Measurements from ENCODE around the gene FBXO9. TPM values are rescaled to one million over a fixed set of nuclear protein-coding genes. Genes with fewer than 3 reads are reported as not detected.

FBXO9 gene
- total RNA-seq (2014; rRNA removed; shearing (Covaris generic)) = 23.7 and 27.4 TPM in 2 replicates

DNA sequence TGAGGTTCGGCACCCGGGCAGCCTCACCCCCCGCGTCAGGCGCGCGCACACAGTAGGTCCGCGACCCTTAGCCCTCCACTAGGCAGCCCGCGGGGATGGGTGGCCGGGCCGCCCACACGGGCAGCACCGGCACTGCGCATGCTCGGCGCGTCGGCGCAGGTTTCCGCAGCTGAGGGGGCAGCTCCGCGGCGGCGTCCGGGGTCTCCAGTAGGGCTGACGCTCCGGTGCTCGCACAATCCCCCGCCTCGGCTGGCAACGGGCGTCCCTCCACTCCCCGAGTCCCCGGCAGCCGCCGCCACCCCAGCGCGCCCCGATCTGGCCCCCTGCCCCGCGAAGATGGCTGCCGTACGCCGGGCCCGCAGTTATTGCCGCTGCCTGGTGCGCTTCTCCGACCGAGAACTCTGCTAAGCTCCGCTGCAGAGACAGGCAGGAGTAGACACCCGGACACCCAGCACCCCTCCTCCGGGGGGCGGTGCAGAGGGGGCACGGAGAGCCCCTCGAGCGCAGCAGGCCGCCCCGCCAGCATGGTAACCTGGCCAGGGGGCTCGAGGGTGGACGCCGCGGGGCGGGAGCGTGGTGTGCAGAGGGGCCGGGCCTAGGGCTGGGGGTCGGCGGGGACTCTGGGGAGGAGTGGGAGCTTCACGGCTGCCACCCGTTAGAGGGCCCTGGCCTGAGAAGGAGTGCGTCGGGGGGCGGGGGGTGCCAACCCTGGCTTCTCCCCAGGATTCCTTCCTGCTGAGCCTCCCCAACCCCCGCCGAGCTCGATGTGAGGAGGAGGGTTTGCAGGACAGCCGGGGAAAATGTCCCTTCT, at the start of gene FBXO9:
TSS of gene FBXO9 (plus strand) at position 139 of the 811 bp plus-strand sequence. CDS start at position 525, 386 bp downstream.
- peak; percentile 58 to 68 for DNase-seq
- Histone ChIP-seq H3K4me1 (no peaks in the 10 kb centered on the region), H3K4me3 (peak within 1 kb of the TSS; percentile 77), H3K9me3 (replicated peaks) (no peaks in the 10 kb centered on the region), H3K36me3 (no peaks in the 10 kb centered on the region), H3K27ac (peak within 1 kb of the TSS; percentile 56), H3K27me3 (no peaks in the 10 kb centered on the region)

- Histone ChIP-seq H3K4me3 (no peak overlapping the region), H3K36me3 (no peaks in the 10 kb centered on the region), H3K4me1 (no peaks in the 10 kb centered on the region), H3K9me3 (replicated peaks) (no peaks in the 10 kb centered on the region), H3K27ac (no peak overlapping the region), H3K27me3 (no peaks in the 10 kb centered on the region)
- no peak for DNase-seq
These were observed 49.7 kb upstream of the FBXO9 start for GRCh38 chr6:53015486-53015885.

GRCh38 chr6:53018446-53018845, 46.8 kb upstream of the FBXO9 start:
- H3K4me3 ChIP-seq = no peak overlapping the region
- no peaks in the 10 kb centered on the region for H3K27me3 ChIP-seq
- DNase-seq = no peak
- H3K4me1 ChIP-seq = no peaks in the 10 kb centered on the region
- H3K9me3 ChIP-seq (replicated peaks) = no peaks in the 10 kb centered on the region
- H3K27ac ChIP-seq = no peak overlapping the region
- H3K36me3 ChIP-seq = no peaks in the 10 kb centered on the region

DNA sequence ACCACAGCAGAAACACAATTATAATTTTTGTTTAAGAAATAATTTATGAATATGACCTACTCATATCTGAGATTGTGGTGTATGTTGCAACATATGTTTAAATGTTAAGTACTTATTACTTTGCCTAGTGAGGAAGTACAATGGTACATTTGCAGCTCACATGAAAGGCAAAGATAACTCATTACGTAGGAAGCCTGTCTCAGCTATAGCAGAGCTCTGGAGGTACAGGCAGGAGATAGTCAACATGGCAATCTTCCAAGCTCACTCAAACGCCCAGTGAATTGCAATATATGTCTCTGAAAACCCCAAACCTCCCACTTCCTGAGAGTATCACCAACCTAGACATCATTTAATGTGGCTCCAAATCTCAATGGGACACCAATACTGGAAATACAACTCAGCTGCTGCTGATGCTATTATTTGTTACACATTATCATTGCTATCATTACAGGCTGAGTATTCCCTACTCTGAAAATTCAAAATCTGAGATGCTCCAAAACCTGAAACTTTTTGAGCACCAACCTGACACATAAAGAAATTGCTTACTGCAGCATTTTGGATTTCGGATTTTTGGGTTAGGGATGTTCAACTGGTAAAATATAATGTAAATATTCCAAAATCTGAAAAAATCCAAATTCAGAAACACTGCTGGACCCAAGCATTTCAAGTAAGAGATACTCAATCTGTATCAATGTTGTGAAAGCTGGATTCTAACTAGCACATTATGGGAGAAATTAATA, 45.0 kb upstream of the FBXO9 start:
- H3K27ac ChIP-seq = no peak overlapping the region

GRCh38 chr6:53023323-53023722, 41.9 kb upstream of the FBXO9 start:
- H3K9me3 ChIP-seq (replicated peaks) = no peaks in the 10 kb centered on the region
- no peaks in the 10 kb centered on the region for H3K36me3 ChIP-seq
- H3K4me1 ChIP-seq = no peaks in the 10 kb centered on the region
- H3K27me3 ChIP-seq = no peaks in the 10 kb centered on the region
- H3K4me3 ChIP-seq = no peak overlapping the region
- no peak for DNase-seq
- H3K27ac ChIP-seq = no peak overlapping the region

More for the DNA sequence above, 45.0 kb upstream of the FBXO9 start:
- Histone ChIP-seq H3K4me3 (no peak overlapping the region), H3K36me3 (no peaks in the 10 kb centered on the region), H3K4me1 (no peaks in the 10 kb centered on the region), H3K9me3 (replicated peaks) (no peaks in the 10 kb centered on the region), H3K27me3 (no peaks in the 10 kb centered on the region)
- no peak for DNase-seq

DNA sequence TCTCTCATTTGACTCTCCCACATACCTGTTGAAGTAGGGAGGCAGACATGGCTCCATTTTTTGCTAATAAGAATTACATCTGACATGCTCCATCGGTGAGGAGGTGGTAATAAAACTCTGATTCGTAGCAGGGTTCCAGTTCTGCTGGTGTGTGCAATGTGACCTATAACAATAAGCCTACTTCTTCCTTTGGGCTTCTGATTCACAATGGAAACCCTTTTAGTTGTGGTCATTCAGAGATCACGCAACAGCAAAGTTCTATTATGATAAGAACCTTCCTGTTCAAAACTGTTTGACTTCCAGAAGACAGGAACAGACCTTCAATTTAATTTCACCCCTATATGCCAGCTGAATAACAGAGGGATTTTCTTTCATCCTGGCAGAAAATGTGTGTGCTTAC, 38.7 kb upstream of the FBXO9 start:
- Histone ChIP-seq H3K4me1 (no peaks in the 10 kb centered on the region), H3K36me3 (no peaks in the 10 kb centered on the region; the same call in 1 of the 2 replicates), H3K27me3 (no peaks in the 10 kb centered on the region), H3K4me3 (no peak overlapping the region), H3K27ac (no peak overlapping the region), H3K9me3 (replicated peaks) (no peaks in the 10 kb centered on the region)
- no peak for DNase-seq

- no peaks in the 10 kb centered on the region for H3K27me3 ChIP-seq
- H3K27ac ChIP-seq = no peak overlapping the region
- DNase-seq = no peak
- no peaks in the 10 kb centered on the region for H3K4me1 ChIP-seq
- H3K4me3 ChIP-seq = no peak overlapping the region
- H3K9me3 ChIP-seq (replicated peaks) = no peaks in the 10 kb centered on the region
- H3K36me3 ChIP-seq = no peaks in the 10 kb centered on the region; the same call in 1 of the 2 replicates
These were observed 38.0 kb upstream of the FBXO9 start for GRCh38 chr6:53027131-53027718.

DNA sequence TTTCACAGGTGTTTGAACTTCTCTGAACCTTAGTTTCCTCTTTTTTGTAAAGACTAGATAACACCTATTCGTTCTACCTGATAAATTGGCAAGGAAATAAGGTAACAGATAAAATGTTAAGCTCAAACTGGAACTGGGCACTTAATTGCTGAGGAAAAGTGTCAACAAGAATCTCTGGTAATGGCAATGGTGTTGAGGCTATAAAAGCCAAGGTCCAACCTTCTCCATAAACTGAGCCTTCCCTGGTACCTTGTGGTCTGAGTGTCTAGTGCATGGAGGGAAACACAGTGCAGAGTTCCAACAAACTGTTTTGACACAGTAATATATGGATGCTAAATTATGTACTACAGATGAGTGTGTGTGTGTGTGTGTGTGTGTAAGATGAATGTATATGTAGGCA, 36.7 kb upstream of the FBXO9 start:
- DNase-seq = no peak
- Histone ChIP-seq H3K27me3 (no peaks in the 10 kb centered on the region), H3K4me3 (no peak overlapping the region), H3K9me3 (replicated peaks) (no peaks in the 10 kb centered on the region), H3K36me3 (no peaks in the 10 kb centered on the region; the same call in 1 of the 2 replicates), H3K4me1 (no peaks in the 10 kb centered on the region), H3K27ac (no peak overlapping the region)

DNA sequence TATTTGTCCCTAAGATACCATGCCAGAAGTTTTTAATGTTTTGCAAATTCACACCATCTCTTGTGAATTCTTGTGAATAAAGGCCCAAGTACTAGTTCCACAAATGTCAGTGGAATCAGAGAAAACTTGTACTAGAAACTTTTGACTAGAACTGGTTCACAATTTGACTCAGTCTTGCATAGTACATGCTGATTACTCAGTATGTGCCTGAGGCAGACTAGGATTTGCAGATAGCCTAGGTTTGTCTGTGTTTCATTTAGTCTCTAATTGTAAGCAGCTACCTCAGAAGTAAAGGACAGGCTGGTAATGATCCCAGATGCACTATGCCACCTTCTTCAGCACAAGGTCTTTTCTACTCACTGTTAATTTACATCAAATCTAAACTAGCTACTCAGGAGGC, 35.9 kb upstream of the FBXO9 start:
- Histone ChIP-seq H3K36me3 (no peaks in the 10 kb centered on the region; the same call in 1 of the 2 replicates), H3K27me3 (no peaks in the 10 kb centered on the region), H3K27ac (no peak overlapping the region), H3K4me1 (no peaks in the 10 kb centered on the region), H3K9me3 (replicated peaks) (no peaks in the 10 kb centered on the region), H3K4me3 (no peak overlapping the region)
- DNase-seq = no peak

DNA sequence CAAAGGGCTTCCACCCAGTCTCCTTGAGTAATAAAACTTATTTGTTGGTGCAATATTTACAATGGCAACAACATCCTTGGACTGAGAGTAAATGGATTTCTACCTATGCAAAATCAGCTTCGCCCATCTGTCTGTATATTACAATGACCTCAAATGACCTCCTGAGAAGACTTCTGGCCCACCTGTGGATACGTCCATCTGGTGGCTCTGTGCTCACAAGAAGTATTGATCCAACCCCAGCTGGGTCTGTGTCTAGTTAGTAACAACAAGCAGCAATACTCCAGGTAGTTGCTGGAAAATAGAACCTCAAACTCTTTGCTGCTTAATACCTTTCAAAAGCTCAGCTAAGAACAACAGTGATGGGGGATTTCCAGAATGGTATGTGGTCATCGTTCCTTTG, 35.4 kb upstream of the FBXO9 start:
- H3K9me3 ChIP-seq (replicated peaks) = no peaks in the 10 kb centered on the region
- no peaks in the 10 kb centered on the region for H3K4me1 ChIP-seq
- H3K4me3 ChIP-seq = no peak overlapping the region
- no peak overlapping the region for H3K27ac ChIP-seq
- H3K27me3 ChIP-seq = no peaks in the 10 kb centered on the region
- DNase-seq = no peak
- no peaks in the 10 kb centered on the region; the same call in 1 of the 2 replicates for H3K36me3 ChIP-seq

DNA sequence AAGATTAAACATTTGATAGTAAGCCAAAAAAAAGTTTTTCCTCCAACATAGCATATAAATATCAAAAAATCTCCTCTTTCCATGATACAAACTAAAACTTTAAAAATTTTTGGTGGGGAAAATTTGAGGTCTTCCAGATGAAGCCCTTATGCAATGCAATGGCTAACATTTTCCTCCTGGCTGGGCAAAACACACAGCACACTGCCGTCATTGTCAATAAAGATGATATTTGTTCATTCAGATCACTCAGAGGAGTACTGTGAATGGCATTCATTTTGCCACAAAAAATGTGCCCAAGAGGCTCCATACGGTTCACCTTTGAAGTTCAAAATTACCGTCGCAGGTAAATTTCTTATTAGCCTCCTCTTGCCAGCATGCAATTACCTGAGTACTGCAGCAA, 33.9 kb upstream of the FBXO9 start:
- Histone ChIP-seq H3K4me3 (no peak overlapping the region), H3K4me1 (no peaks in the 10 kb centered on the region), H3K9me3 (replicated peaks) (no peaks in the 10 kb centered on the region), H3K36me3 (no peaks in the 10 kb centered on the region; the same call in 1 of the 2 replicates), H3K27ac (no peak overlapping the region), H3K27me3 (no peaks in the 10 kb centered on the region)
- no peak for DNase-seq

GRCh38 chr6:53032849-53033248, 32.4 kb upstream of the FBXO9 start:
- Histone ChIP-seq H3K4me1 (no peaks in the 10 kb centered on the region), H3K27me3 (no peaks in the 10 kb centered on the region), H3K4me3 (no peak overlapping the region), H3K9me3 (replicated peaks) (no peaks in the 10 kb centered on the region), H3K27ac (no peak overlapping the region), H3K36me3 (no peaks in the 10 kb centered on the region; the same call in 1 of the 2 replicates)
- no peak for DNase-seq

- Histone ChIP-seq H3K27me3 (no peaks in the 10 kb centered on the region), H3K36me3 (no peaks in the 10 kb centered on the region; the same call in 1 of the 2 replicates), H3K27ac (no peak overlapping the region), H3K4me3 (no peak overlapping the region), H3K4me1 (no peaks in the 10 kb centered on the region), H3K9me3 (replicated peaks) (no peaks in the 10 kb centered on the region)
- DNase-seq = no peak
These were observed 31.4 kb upstream of the FBXO9 start for GRCh38 chr6:53033764-53034163.

DNA sequence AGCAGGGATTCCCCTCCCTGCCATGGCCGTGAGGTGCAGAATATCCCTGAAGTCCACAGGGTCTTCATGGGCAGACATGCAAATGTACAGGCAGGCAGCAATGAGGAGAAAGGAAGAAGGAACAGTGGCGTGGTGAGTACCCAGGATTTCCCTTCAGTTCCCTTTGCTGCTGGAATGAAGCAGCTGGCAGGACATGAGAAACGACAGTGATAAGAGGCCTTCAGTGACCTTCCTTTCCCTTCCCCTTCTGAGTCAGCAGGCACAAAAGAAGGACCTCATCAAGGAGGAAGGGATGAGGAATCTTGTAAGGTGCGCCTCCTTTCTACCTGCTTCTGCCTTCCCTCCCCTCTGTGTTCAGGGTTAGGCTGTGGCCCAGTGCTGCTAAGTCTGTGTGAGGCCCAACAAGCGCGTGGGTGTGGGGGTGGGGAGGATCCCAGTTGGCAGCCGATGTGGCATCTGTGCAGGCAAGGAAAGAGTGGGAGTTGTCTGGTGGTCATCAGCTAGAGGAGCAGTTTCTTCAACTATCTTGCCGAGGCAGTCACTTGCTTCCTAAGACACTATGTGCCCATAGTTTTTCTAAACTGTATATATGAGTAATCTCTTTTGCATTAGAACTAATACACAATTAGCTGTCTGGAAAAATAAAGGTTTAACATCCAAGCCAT, 29.5 kb upstream of the FBXO9 start:
- Histone ChIP-seq H3K27me3 (no peaks in the 10 kb centered on the region), H3K4me3 (no peak overlapping the region), H3K4me1 (no peaks in the 10 kb centered on the region), H3K27ac (no peak overlapping the region), H3K36me3 (no peaks in the 10 kb centered on the region; the same call in 1 of the 2 replicates), H3K9me3 (replicated peaks) (no peaks in the 10 kb centered on the region)
- no peak for DNase-seq
